OCI-LY3 (cell line): ENCODE results near the gene POFUT2.

Experiments used
- H2AFZ ChIP-seq: fragments of 200-600, 300-600 bp; shearing (Covaris generic); 2 replicates; pipeline ENCODE4 v1.6.0; 2014; ENCODE audit warnings: antibody characterized with exemption, low read depth, low read length
- H3K27ac ChIP-seq: fragments of 200-600, 300-600 bp; sonication (generic); 2 replicates; pipeline ENCODE4 v1.5.1; 2014; ENCODE audit warnings: mild to moderate bottlenecking, low read length, moderate library complexity, mixed read lengths
- H3K27me3 ChIP-seq: fragments of 200-600, 300-600 bp; sonication (generic); 2 replicates; pipeline ENCODE4 v1.6.1; 2014; ENCODE audit warnings: low read depth, low read length, mixed read lengths
- H3K36me3 ChIP-seq: fragments of 200-600, 300-600 bp; sonication (generic); replicated peaks from 2 replicates; pipeline ENCODE3; 2014; ENCODE audit warnings: low read depth, low read length, mixed read lengths
- H3K4me1 ChIP-seq: fragments of 300-600, 200-600 bp; sonication (generic); 2 replicates; pipeline ENCODE4 v1.6.1; 2014; ENCODE audit warnings: low read length, mixed read lengths
- H3K4me2 ChIP-seq: fragments of 200-600, 300-600 bp; sonication (generic); 2 replicates; pipeline ENCODE4 v1.6.1; 2014; ENCODE audit warnings: low read length, mixed read lengths
- H3K4me3 ChIP-seq: fragments of 300-600, 200-600 bp; sonication (generic); 2 replicates; pipeline ENCODE4 v1.5.1; 2014; ENCODE audit warnings: antibody characterized with exemption, mild to moderate bottlenecking, low read length, moderate library complexity
- H3K79me2 ChIP-seq: fragments of 300-600, 200-600 bp; shearing (Covaris generic); 2 replicates; pipeline ENCODE4 v1.6.1; 2014; ENCODE audit warnings: mild to moderate bottlenecking, low read length, mixed read lengths
- H3K9ac ChIP-seq: fragments of 300-600, 200-600 bp; shearing (Covaris generic); 2 replicates; pipeline ENCODE4 v1.6.0; 2014; ENCODE audit warnings: mild to moderate bottlenecking, low read length, moderate library complexity
- H3K9me3 ChIP-seq: fragments of 200-600, 300-600 bp; shearing (Covaris generic); 2 replicates; pipeline ENCODE4 v1.6.1; 2014; ENCODE audit warnings: low read length, mixed read lengths; ENCODE audit not compliant: insufficient read depth
- H4K20me1 ChIP-seq: fragments of 200-600, 300-600 bp; sonication (generic); 2 replicates; pipeline ENCODE4 v1.6.1; 2016; ENCODE audit warnings: low read length, mixed read lengths; ENCODE audit not compliant: insufficient read depth
- EZH2phosphoT487 ChIP-seq: fragments of 200-600 bp; shearing (Covaris generic); IDR thresholded peaks from 2 replicates; pipeline ENCODE4 v1.6.1; 2018; ENCODE audit warnings: antibody characterized with exemption, mixed run types, low read depth
- TF ChIP-seq, protein P1 (sequence below): fragments of 200-600, 300-600 bp; sonication (generic); IDR thresholded peaks from 2 replicates; pipeline ENCODE4 v1.5.1; 2014; ENCODE audit warnings: antibody characterized with exemption, low read length, low read depth

The POFUT2 gene

DNA sequence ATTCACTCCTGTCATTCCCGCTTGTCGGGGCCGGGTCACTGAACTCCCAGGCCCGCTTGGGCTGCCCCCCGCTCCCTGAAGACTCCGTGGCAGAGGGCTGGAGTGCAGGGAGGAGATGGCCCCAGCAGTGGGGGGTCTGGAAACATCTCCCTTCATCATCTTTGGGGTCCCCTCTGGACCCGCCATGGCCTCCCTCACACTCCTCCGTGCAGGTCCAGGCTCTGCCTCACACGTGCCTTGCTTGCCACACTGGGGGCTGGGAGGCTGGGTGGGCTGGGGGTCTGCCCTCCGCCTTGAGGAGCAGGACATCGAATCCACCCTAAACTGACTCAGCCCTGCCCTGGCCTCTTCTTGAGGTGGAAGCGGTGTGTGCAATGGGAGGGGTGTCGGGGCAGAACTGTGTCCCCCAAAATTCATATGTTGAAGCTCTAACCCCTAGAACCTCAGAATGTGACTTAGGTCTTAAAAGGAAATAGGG is 35.2 kb downstream of the POFUT2 start:
- H3K4me2 ChIP-seq: no peak overlapping the region
- no peak overlapping the region for H3K4me3 ChIP-seq
- H3K36me3 ChIP-seq: no peaks in the 10 kb centered on the region
- peaks cover 3% of the 10 kb centered on the region; the same call in 1 of the 2 replicates for H3K4me1 ChIP-seq
- no peak overlapping the region for H2AFZ ChIP-seq
- H3K27me3 ChIP-seq: no peaks in the 10 kb centered on the region
- H3K9ac ChIP-seq: no peak overlapping the region
- TF ChIP-seq, protein P1, sequence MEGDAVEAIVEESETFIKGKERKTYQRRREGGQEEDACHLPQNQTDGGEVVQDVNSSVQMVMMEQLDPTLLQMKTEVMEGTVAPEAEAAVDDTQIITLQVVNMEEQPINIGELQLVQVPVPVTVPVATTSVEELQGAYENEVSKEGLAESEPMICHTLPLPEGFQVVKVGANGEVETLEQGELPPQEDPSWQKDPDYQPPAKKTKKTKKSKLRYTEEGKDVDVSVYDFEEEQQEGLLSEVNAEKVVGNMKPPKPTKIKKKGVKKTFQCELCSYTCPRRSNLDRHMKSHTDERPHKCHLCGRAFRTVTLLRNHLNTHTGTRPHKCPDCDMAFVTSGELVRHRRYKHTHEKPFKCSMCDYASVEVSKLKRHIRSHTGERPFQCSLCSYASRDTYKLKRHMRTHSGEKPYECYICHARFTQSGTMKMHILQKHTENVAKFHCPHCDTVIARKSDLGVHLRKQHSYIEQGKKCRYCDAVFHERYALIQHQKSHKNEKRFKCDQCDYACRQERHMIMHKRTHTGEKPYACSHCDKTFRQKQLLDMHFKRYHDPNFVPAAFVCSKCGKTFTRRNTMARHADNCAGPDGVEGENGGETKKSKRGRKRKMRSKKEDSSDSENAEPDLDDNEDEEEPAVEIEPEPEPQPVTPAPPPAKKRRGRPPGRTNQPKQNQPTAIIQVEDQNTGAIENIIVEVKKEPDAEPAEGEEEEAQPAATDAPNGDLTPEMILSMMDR: no peak
- no peak for TF ChIP-seq EZH2phosphoT487
- no peaks in the 10 kb centered on the region for H3K79me2 ChIP-seq
- H3K9me3 ChIP-seq: no peaks in the 10 kb centered on the region
- no peak overlapping the region for H3K27ac ChIP-seq
- no peaks in the 10 kb centered on the region for H4K20me1 ChIP-seq

DNA sequence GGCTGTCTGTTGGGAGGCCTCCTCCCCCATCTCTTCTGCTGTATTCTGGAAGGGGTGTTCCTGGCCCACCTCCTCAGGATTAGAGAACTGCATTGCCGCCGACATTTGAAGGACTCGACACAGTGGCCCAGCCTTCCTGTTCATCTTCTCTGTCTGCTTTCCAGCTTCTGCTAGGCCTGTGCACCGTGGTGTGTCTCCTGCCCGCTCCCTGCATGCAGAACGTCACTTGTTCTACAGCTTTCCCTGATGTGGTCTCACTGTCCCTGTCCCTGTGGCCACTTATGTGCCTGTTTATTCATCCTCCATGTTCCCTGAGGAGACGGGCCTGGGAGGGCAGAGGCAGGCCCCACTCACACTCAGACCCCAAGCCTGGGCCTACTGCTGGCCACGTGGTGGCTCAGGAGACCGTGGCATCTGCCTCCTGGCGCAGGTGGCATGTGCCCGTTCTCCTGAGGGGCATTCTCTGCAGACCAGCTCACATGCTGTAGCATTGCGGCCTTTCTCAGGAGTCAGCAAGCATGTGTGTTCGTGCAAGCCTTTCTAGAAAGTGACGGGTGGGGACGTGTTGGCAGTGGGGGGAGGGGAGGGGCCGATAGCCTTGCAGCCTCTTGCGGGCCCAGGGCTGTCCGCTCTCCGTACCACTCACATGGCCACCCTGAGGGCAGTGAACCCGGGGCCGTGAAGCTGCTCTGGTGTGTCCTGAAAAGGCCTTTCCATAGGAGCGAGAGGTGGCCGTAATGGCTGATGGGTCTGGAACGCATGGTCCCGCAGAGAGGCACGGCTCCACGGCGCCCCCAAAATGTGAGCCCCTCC is 35.9 kb downstream of the POFUT2 start:
- Histone ChIP-seq H2AFZ (no peak overlapping the region), H3K27me3 (no peaks in the 10 kb centered on the region), H3K4me1 (peaks cover 3% of the 10 kb centered on the region; the same call in 1 of the 2 replicates), H3K9ac (no peak overlapping the region), H3K9me3 (no peaks in the 10 kb centered on the region), H3K36me3 (no peaks in the 10 kb centered on the region), H3K79me2 (no peaks in the 10 kb centered on the region), H3K4me2 (no peak overlapping the region), H3K27ac (no peak overlapping the region), H3K4me3 (no peak overlapping the region), H4K20me1 (no peaks in the 10 kb centered on the region)
- TF ChIP-seq, protein P1: no peak
- no peak for TF ChIP-seq EZH2phosphoT487

DNA sequence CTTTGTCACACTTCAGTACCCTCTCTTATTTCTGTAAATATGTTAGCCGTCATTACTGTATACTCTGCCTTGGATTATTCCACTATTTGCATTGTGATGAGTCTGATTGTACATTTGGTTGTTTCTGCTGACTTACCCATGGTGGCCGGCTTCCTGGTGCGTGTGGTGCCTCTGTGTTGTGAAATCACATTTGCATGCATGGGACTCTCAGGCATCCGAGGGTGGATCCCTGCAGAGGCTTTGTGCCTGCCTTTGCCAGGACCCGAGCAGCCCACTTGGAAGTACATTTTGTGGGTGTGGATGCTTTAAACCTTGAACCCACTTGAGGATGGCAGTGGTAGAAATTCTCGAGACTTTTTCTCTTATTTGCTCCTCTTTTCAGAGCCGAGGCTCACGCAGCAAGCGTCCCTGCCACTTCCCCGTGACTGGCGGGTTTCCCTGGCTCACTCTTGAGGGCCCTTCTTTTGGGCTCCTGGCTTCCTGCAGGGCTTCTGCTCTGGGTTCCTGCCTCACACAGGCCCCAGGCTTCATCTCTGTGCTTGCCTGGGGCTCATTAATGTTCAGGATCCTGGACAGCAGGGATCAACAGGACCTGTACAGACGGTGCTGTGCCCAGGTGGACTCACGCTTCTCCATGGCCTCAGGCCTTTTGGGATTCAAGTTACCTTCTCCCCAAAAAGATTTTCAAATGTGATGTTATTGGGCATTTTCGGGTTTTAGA is 36.6 kb downstream of the POFUT2 start:
- H3K4me1 ChIP-seq: peaks cover 3% of the 10 kb centered on the region; the same call in 1 of the 2 replicates
- TF ChIP-seq EZH2phosphoT487: no peak
- TF ChIP-seq, protein P1: no peak
- H3K9me3 ChIP-seq: no peaks in the 10 kb centered on the region
- H3K27ac ChIP-seq: no peak overlapping the region
- H3K4me3 ChIP-seq: no peak overlapping the region
- H2AFZ ChIP-seq: no peak overlapping the region
- no peaks in the 10 kb centered on the region for H4K20me1 ChIP-seq
- no peaks in the 10 kb centered on the region for H3K36me3 ChIP-seq
- no peak overlapping the region for H3K9ac ChIP-seq
- H3K4me2 ChIP-seq: no peak overlapping the region
- no peaks in the 10 kb centered on the region for H3K79me2 ChIP-seq
- H3K27me3 ChIP-seq: no peaks in the 10 kb centered on the region

DNA sequence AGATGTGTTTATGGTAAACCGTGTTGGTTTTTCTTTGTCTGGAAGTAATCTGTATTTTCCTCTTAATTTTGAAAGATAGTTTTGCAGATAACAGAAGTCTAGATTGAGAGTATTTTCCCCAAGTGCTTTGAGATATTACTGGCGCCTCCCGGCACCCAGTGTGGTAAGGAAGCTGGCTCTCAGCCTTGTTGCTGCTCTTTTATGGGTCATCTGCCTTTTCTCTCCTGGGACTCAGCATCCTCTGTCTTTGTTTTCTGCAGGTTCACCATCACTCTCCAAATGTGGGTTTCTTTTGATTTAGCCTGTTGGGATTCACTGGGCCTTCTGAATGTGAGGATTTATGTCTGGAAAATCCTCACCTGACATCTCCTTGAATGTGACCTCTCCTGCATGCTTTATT is 37.4 kb downstream of the POFUT2 start:
- no peaks in the 10 kb centered on the region for H3K4me1 ChIP-seq
- no peak overlapping the region for H2AFZ ChIP-seq
- no peak overlapping the region for H3K27ac ChIP-seq
- H3K9me3 ChIP-seq: no peaks in the 10 kb centered on the region
- no peak overlapping the region for H3K4me2 ChIP-seq
- H3K9ac ChIP-seq: no peak overlapping the region
- no peaks in the 10 kb centered on the region for H3K79me2 ChIP-seq
- no peaks in the 10 kb centered on the region for H4K20me1 ChIP-seq
- H3K4me3 ChIP-seq: no peak overlapping the region
- no peaks in the 10 kb centered on the region for H3K27me3 ChIP-seq
- H3K36me3 ChIP-seq: no peaks in the 10 kb centered on the region
- TF ChIP-seq, protein P1: no peak
- no peak for TF ChIP-seq EZH2phosphoT487
